Activated T-helper 9 cell treated with anti-CD3 and anti-CD28 coated beads, Interleukin-2, amount 50 U/mL, for 16 hours (primary cell): ENCODE measurements around the gene MYRIP.
"Not testable (repeated sequence)": the region's sequence is repeated elsewhere in the genome, so short reads cannot be mapped to it uniquely, and the experiment has no call there.

ENCODE experiments used
- DNase-seq: peaks from one replicate; pipeline ENCODE4 v3.0.0-alpha.2; 2020; ENCODE audit warnings: low read depth

Gene MYRIP

GRCh38 chr3:40042752-40043443 is 233.5 kb downstream of the MYRIP start:
- no peak for DNase-seq

GRCh38 chr3:40043444-40043755 is 234.0 kb downstream of the MYRIP start:
- no peak for DNase-seq

- DNase-seq = no peak
Observed at GRCh38 chr3:40044487-40044886, 235.1 kb downstream of the MYRIP start.

GRCh38 chr3:40045051-40045450 is 235.6 kb downstream of the MYRIP start:
- no peak for DNase-seq

GRCh38 chr3:40046149-40046548 is 236.7 kb downstream of the MYRIP start:
- DNase-seq = no peak

- DNase-seq = no peak
Observed at GRCh38 chr3:40047406-40047805, 238.0 kb downstream of the MYRIP start.

GRCh38 chr3:40053663-40054062 is 244.3 kb downstream of the MYRIP start:
- no peak for DNase-seq

- no peak for DNase-seq
Observed at GRCh38 chr3:40054568-40055222, 245.3 kb downstream of the MYRIP start.

- no peak for DNase-seq
Observed at GRCh38 chr3:40055361-40055760, 246.0 kb downstream of the MYRIP start.

- DNase-seq = no peak
Observed at GRCh38 chr3:40055956-40056355, 246.5 kb downstream of the MYRIP start.

- DNase-seq = no peak
Observed at GRCh38 chr3:40057077-40057476, 247.7 kb downstream of the MYRIP start.

GRCh38 chr3:40057786-40058185 is 248.4 kb downstream of the MYRIP start:
- no peak for DNase-seq

GRCh38 chr3:40068636-40069035 is 259.2 kb downstream of the MYRIP start:
- no peak for DNase-seq

GRCh38 chr3:40070816-40071215 is 261.4 kb downstream of the MYRIP start:
- DNase-seq = no peak

GRCh38 chr3:40071683-40072238 is 262.4 kb downstream of the MYRIP start:
- no peak for DNase-seq

- no peak for DNase-seq
Observed at GRCh38 chr3:40073310-40074007, 264.1 kb downstream of the MYRIP start.

GRCh38 chr3:40077139-40077538 is 267.7 kb downstream of the MYRIP start:
- DNase-seq = not testable (repeated sequence)

- not testable (repeated sequence) for DNase-seq
Observed at GRCh38 chr3:40077828-40078492, 268.6 kb downstream of the MYRIP start.

GRCh38 chr3:40078590-40078989 is 269.2 kb downstream of the MYRIP start:
- no peak for DNase-seq

- no peak for DNase-seq
Observed at GRCh38 chr3:40079203-40079846, 269.9 kb downstream of the MYRIP start.

- no peak for DNase-seq
Observed at GRCh38 chr3:40079847-40080240, 270.4 kb downstream of the MYRIP start.

- no peak for DNase-seq
Observed at GRCh38 chr3:40083066-40083465, 273.7 kb downstream of the MYRIP start.
